HCT116 (cell line): Measurements from ENCODE around the gene ESRRB. TPM values are rescaled to one million over a fixed set of nuclear protein-coding genes. Genes with fewer than 3 reads are reported as not detected.

Experiments
- ATAC-seq: fragments of 200-7000 bp; cut with Tn5 transposase; 2 replicates; pipeline ENCODE4 v1.9.1; 2020; ENCODE audit warnings: mild to moderate bottlenecking, moderate library complexity
- BruUV-seq: library from RNA; stranded (reverse); fragments of 400-500 nt; replicated peaks from 2 replicates; lab custom pipeline; 2021; lab: Mats Ljungman, UMichigan
- CTCF ChIA-PET: fragments of 300-600 bp; sonication (Branson Sonifier 250); formaldehyde crosslinking; loops from one replicate; lab custom pipeline; 2021; ENCODE audit warnings: antibody characterized with exemption; lab: Charles Lee
- POLR2A ChIA-PET: fragments of 300-600, 350-600 bp; sonication (Branson Sonifier 250); formaldehyde crosslinking; loops from one replicate; lab custom pipeline; 2021; ENCODE audit warnings: antibody characterized with exemption; lab: Charles Lee
- RAD21 ChIA-PET, 2 experiments: fragments of 300-600 bp; sonication (Branson Sonifier 250); formaldehyde crosslinking; loops; one replicate each; lab custom pipeline; 2023; ENCODE audit warnings: low total read pairs in 2 of 2; ENCODE audit not compliant: uncharacterized antibody in 2 of 2, unreplicated experiment in 2 of 2, low non-redundant PET in 1 of 2; lab: Charles Lee
- DNase-seq: peaks from one replicate; pipeline ENCODE4 v3.0.0-alpha.2; 2010; ENCODE audit warnings: low read depth, low spot score
- H2AFZ ChIP-seq: fragments of 200-600 bp; shearing (Covaris generic), sonication (generic); 2 replicates; pipeline ENCODE4 v1.6.1; 2017; ENCODE audit warnings: low read depth, mixed run types, mixed read lengths, antibody characterized with exemption, low read length; ENCODE audit not compliant: poor library complexity, severe bottlenecking
- H3K27ac ChIP-seq: 2 replicates; pipeline ENCODE4 v1.5.1; 2012; ENCODE audit warnings: low read depth, low read length
- H3K27me3 ChIP-seq: fragments of 200-600 bp; sonication (generic); 2 replicates; pipeline ENCODE4 v1.6.1; 2016; ENCODE audit warnings: mixed run types, low read length, mixed read lengths; ENCODE audit not compliant: insufficient read depth
- H3K36me3 ChIP-seq, 2 experiments: fragments of 200-500 bp in 1 of 2; fragments of 200-600 bp in 1 of 2; sonication (Bioruptor generic) in 1 of 2; sonication (generic) in 1 of 2; 2 replicates each; pipeline versions ENCODE4 v1.5.1 to v1.6.1; 2014 to 2016; ENCODE audit warnings: low read length in 2 of 2, inconsistent platforms in 1 of 2, mixed read lengths in 1 of 2, mixed run types in 1 of 2; ENCODE audit not compliant: insufficient read depth in 2 of 2, control insufficient read depth in 1 of 2
- H3K4me1 ChIP-seq, 2 experiments: fragments of 200-600 bp in 1 of 2; sonication (generic) in 1 of 2; 2 replicates each; pipeline versions ENCODE4 v1.5.1 to v1.6.1; 2012 to 2017; ENCODE audit warnings: low read length in 2 of 2, inconsistent platforms in 1 of 2, mild to moderate bottlenecking in 1 of 2, mixed read lengths in 1 of 2, mixed run types in 1 of 2, moderate library complexity in 1 of 2; ENCODE audit not compliant: insufficient read depth in 2 of 2, control insufficient read depth in 1 of 2
- H3K4me2 ChIP-seq: fragments of 200-600 bp; sonication (generic); 2 replicates; pipeline ENCODE4 v1.6.1; 2017; ENCODE audit warnings: mixed run types, low read length, mixed read lengths
- H3K4me3 ChIP-seq, 2 experiments: fragments of 200-600 bp in 1 of 2; sonication (generic) in 1 of 2; replicated peaks in 1 of 2; 2 replicates each; pipeline ENCODE4 v1.5.1; 2011 to 2016; ENCODE audit warnings: low read length in 2 of 2, control low read depth in 1 of 2, low read depth in 1 of 2, mild to moderate bottlenecking in 1 of 2, mixed read lengths in 1 of 2, mixed run types in 1 of 2
- H3K79me2 ChIP-seq: fragments of 200-600 bp; sonication (generic); 2 replicates; pipeline ENCODE4 v1.6.1; 2017; ENCODE audit warnings: mild to moderate bottlenecking, mixed run types, low read length, moderate library complexity, mixed read lengths; ENCODE audit not compliant: insufficient read depth
- H3K9ac ChIP-seq: fragments of 200-600 bp; sonication (generic); 2 replicates; pipeline ENCODE4 v1.6.1; 2016; ENCODE audit warnings: low read length, mixed read lengths
- H3K9me2 ChIP-seq: fragments of 200-600 bp; sonication (generic), shearing (Covaris generic); 2 replicates; pipeline ENCODE4 v1.6.1; 2017; ENCODE audit warnings: mixed run types, mild to moderate bottlenecking, moderate library complexity; ENCODE audit not compliant: insufficient read depth
- H3K9me3 ChIP-seq, 2 experiments: fragments of 200-500 bp in 1 of 2; fragments of 200-600 bp in 1 of 2; sonication (Bioruptor generic) in 1 of 2; sonication (generic) in 1 of 2; 2 replicates each; pipeline ENCODE4 v1.6.1; 2014 to 2017; ENCODE audit warnings: low read length in 2 of 2, mixed read lengths in 2 of 2, inconsistent platforms in 1 of 2, low read depth in 1 of 2, mild to moderate bottlenecking in 1 of 2, mixed run types in 1 of 2, moderate library complexity in 1 of 2; ENCODE audit not compliant: control insufficient read depth in 1 of 2, insufficient read depth in 1 of 2
- H4K20me1 ChIP-seq: fragments of 200-600 bp; sonication (generic), shearing (Covaris generic); 2 replicates; pipeline ENCODE4 v1.6.1; 2017; ENCODE audit warnings: mixed run types, mild to moderate bottlenecking, moderate library complexity; ENCODE audit not compliant: insufficient read depth
- CBX3 ChIP-seq: IDR thresholded peaks from 2 replicates; pipeline ENCODE4 v1.6.1; 2012; ENCODE audit warnings: low read depth
- CEBPB ChIP-seq: IDR thresholded peaks from 2 replicates; pipeline ENCODE4 v1.6.1; 2012; ENCODE audit warnings: low read depth
- EGR1 ChIP-seq: IDR thresholded peaks from 2 replicates; pipeline ENCODE4 v1.6.1; 2012; ENCODE audit warnings: low read depth
- ELF1 ChIP-seq: IDR thresholded peaks from 2 replicates; pipeline ENCODE4 v1.6.1; 2012; ENCODE audit warnings: low read depth, borderline replicate concordance
- EZH2 ChIP-seq: fragments of 200-600 bp; sonication (generic); IDR thresholded peaks from 2 replicates; pipeline ENCODE4 v1.6.1; 2017; ENCODE audit warnings: antibody characterized with exemption, mixed run types
- EZH2phosphoT487 ChIP-seq: fragments of 200-600 bp; IDR thresholded peaks from 2 replicates; pipeline ENCODE4 v1.6.1; 2018; ENCODE audit warnings: antibody characterized with exemption, borderline replicate concordance
- JUND ChIP-seq: IDR thresholded peaks from 2 replicates; pipeline ENCODE4 v1.6.1; 2012
- POLR2AphosphoS5 ChIP-seq: IDR thresholded peaks from 2 replicates; pipeline ENCODE4 v1.6.1; 2011; ENCODE audit warnings: mild to moderate bottlenecking, low read depth, low read length, moderate library complexity
- RAD21 ChIP-seq: IDR thresholded peaks from 2 replicates; pipeline ENCODE4 v1.6.1; 2012; ENCODE audit warnings: low read depth, mild to moderate bottlenecking
- SIN3A ChIP-seq: IDR thresholded peaks from 2 replicates; pipeline ENCODE4 v1.6.1; 2012; ENCODE audit warnings: low read depth
- SP1 ChIP-seq: IDR thresholded peaks from 2 replicates; pipeline ENCODE4 v1.6.1; 2012; ENCODE audit warnings: low read depth
- SRF ChIP-seq: IDR thresholded peaks from 2 replicates; pipeline ENCODE4 v1.6.1; 2012; ENCODE audit warnings: low read depth
- TCF7L2 ChIP-seq: IDR thresholded peaks from 2 replicates; pipeline ENCODE4 v1.7.0; 2011; ENCODE audit warnings: borderline replicate concordance, inconsistent platforms; ENCODE audit not compliant: insufficient read depth, insufficient read length; ENCODE audit errors: extremely low read depth
- ZFX ChIP-seq: fragments of 450-650 bp; IDR thresholded peaks from 2 replicates; pipeline ENCODE4 v1.6.1; 2017
- ZNF274 ChIP-seq: fragments of 200-500 bp; sonication (Bioruptor generic); IDR thresholded peaks from 2 replicates; pipeline ENCODE4 v1.6.1; 2014; ENCODE audit warnings: mild to moderate bottlenecking, low read depth, low read length, inconsistent platforms
- intact Hi-C: fragments of 100-400 bp; cut with micrococcal nuclease; formaldehyde crosslinking; loops from 2 replicates; pipeline ENCODE4 v1.10.0; 2022
- total RNA-seq: library from RNA; stranded (reverse); gene quantifications from one replicate; pipeline ENCODE4 v1.2.1, GENCODE V29; 2021; ENCODE audit not compliant: unreplicated experiment
- TF ChIP-seq, protein P1 (sequence below): IDR thresholded peaks from 2 replicates; pipeline ENCODE4 v1.6.1; 2012; ENCODE audit warnings: low read depth
- TF ChIP-seq, protein P2 (sequence below): IDR thresholded peaks from 2 replicates; pipeline ENCODE4 v1.6.1; 2012
- TF ChIP-seq, protein P3 (sequence below): IDR thresholded peaks from 2 replicates; pipeline ENCODE4 v1.6.1; 2011; ENCODE audit warnings: mild to moderate bottlenecking, low read length, moderate library complexity; ENCODE audit not compliant: insufficient replicate concordance; ENCODE audit errors: extremely low read depth

The ESRRB gene
- total RNA-seq, 1 experiment from 2014 or later = 1.9 TPM

DNA sequence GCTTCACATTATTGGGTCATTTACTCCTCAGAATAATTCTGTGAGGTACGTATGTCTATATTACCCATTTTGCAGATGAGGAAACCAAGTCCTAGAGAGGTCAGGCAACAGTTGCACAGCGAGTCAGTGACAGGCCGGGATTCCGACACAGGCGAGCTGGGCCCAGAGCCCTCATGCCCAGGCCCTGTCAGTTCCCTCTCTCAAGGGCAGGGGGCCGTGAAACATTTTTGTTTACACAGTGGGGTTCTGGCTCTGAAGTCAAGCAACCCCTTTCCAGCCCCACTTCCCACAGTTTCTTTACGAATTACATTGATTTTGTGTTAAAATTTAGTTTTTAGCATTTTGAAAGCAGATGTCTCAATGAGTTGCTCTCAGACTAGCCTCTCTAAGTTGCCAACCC lies 46.7 kb downstream of the ESRRB start (continued):
- TF ChIP-seq ZNF274 (no peak), SP1 (no peak), SIN3A (no peak), ZFX (no peak), TCF7L2 (no peak)
- TF ChIP-seq, protein P1, sequence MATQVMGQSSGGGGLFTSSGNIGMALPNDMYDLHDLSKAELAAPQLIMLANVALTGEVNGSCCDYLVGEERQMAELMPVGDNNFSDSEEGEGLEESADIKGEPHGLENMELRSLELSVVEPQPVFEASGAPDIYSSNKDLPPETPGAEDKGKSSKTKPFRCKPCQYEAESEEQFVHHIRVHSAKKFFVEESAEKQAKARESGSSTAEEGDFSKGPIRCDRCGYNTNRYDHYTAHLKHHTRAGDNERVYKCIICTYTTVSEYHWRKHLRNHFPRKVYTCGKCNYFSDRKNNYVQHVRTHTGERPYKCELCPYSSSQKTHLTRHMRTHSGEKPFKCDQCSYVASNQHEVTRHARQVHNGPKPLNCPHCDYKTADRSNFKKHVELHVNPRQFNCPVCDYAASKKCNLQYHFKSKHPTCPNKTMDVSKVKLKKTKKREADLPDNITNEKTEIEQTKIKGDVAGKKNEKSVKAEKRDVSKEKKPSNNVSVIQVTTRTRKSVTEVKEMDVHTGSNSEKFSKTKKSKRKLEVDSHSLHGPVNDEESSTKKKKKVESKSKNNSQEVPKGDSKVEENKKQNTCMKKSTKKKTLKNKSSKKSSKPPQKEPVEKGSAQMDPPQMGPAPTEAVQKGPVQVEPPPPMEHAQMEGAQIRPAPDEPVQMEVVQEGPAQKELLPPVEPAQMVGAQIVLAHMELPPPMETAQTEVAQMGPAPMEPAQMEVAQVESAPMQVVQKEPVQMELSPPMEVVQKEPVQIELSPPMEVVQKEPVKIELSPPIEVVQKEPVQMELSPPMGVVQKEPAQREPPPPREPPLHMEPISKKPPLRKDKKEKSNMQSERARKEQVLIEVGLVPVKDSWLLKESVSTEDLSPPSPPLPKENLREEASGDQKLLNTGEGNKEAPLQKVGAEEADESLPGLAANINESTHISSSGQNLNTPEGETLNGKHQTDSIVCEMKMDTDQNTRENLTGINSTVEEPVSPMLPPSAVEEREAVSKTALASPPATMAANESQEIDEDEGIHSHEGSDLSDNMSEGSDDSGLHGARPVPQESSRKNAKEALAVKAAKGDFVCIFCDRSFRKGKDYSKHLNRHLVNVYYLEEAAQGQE = no peak

DNA sequence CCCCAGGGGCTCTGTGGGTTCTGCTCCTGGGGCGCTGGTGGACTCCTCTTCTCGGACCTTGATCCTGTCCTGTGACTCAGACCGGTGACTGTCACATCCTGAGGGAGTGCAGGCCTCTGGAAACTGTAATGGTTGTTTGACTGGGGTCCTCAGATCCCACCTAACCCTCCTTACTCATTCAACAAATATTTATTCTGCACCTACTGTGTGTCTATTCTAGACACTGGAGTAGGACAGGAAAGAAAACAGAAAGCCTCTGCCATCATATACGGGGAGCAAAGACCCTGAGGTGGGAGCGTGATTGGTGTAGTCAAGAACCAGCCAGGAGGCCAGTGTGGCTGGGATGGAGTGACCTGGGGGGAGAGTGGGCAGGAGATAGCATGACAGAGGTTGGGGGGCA lies 47.6 kb downstream of the ESRRB start:
- no TSS peak for BruUV-seq
- ChIA-PET POLR2A (no interaction called here), RAD21 (no interaction called here), CTCF (no interaction called here)
- H3K9me3 ChIP-seq = no peaks in the 10 kb centered on the region
- H3K9ac ChIP-seq = no peak overlapping the region
- TF ChIP-seq EZH2 (no peak), CEBPB (no peak), POLR2AphosphoS5 (no peak), CBX3 (no peak), EGR1 (no peak), EZH2phosphoT487 (no peak), JUND (no peak), RAD21 (no peak), SIN3A (no peak), ELF1 (no peak), SRF (no peak), ZFX (no peak), TCF7L2 (no peak)
- TF ChIP-seq, protein P2, sequence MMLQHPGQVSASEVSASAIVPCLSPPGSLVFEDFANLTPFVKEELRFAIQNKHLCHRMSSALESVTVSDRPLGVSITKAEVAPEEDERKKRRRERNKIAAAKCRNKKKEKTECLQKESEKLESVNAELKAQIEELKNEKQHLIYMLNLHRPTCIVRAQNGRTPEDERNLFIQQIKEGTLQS = no peak
- TF ChIP-seq, protein P3, sequence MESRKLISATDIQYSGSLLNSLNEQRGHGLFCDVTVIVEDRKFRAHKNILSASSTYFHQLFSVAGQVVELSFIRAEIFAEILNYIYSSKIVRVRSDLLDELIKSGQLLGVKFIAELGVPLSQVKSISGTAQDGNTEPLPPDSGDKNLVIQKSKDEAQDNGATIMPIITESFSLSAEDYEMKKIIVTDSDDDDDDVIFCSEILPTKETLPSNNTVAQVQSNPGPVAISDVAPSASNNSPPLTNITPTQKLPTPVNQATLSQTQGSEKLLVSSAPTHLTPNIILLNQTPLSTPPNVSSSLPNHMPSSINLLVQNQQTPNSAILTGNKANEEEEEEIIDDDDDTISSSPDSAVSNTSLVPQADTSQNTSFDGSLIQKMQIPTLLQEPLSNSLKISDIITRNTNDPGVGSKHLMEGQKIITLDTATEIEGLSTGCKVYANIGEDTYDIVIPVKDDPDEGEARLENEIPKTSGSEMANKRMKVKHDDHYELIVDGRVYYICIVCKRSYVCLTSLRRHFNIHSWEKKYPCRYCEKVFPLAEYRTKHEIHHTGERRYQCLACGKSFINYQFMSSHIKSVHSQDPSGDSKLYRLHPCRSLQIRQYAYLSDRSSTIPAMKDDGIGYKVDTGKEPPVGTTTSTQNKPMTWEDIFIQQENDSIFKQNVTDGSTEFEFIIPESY = no peak
- TF ChIP-seq, protein P1 = no peak
- H3K36me3 ChIP-seq = no peaks in the 10 kb centered on the region
- H3K4me2 ChIP-seq = no peak overlapping the region
- ATAC-seq = no peak
- H3K4me3 ChIP-seq = no peak overlapping the region
- no peaks in the 10 kb centered on the region for H3K9me2 ChIP-seq
- H3K27me3 ChIP-seq = no peaks in the 10 kb centered on the region
- no peaks in the 10 kb centered on the region for H4K20me1 ChIP-seq
- H2AFZ ChIP-seq = no peak overlapping the region
- no peaks in the 10 kb centered on the region for H3K4me1 ChIP-seq
- no peaks in the 10 kb centered on the region for H3K79me2 ChIP-seq
- intact Hi-C loops = no loop called here
- H3K27ac ChIP-seq = no peak overlapping the region
- DNase-seq = no peak
